ENCODE measurements around the gene TNS4.
A peak's percentile ranks its signal among the peaks of the same experiment; 100 is the strongest.

Gene TNS4

DNA sequence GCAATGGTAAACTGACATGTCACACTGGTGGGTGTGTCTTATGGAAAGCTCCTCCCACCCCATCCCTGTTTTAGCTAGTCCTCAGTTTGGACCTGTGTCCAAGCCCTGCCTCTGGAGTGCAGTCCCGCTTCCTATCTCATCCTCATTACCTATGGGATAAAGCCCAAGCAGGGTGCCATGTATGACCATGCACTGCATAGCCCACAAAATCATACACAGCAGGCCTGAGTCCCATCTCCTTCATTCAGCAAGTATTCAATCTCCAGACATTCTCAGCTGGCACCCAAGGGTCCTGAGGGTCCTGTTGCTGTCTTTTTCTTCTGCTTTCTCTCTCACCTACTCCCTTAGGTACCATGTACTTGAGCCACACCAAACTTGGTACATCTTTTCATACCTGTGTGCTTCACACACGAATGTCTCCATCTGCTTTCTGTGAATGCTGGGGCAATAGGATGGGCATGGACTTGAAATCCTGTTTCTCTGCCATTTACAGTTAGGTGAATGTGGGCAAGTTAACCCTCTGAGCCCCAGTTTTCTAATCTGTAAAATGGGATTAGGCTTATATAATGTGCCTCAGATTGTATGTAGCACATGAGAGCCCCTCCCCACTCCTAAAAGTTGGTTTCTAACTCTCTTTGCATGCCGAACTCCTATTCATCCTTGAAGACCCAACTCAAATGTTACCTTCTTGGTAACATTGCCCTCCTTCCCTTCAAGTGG is 28.5 kb downstream of the TNS4 start:
- Histone ChIP-seq H3K9me3 (ENCODE audit: insufficient read depth, low read length, severe bottlenecking) (peaks cover 10% of the 10 kb centered on the region), H3K36me3 (ENCODE audit: insufficient read depth, low read length) (no peaks in the 10 kb centered on the region; the same call in 1 of the 2 replicates), H3K27ac (ENCODE audit: low read length) (no peak overlapping the region), H2AFZ (ENCODE audit: low read depth, low read length) (no peak overlapping the region), H4K20me1 (ENCODE audit: insufficient read depth, low read length) (no peaks in the 10 kb centered on the region), H3K79me2 (ENCODE audit: insufficient read depth, low read length) (no peaks in the 10 kb centered on the region), H3K4me1 (ENCODE audit: insufficient read depth, low read length) (peaks cover 4% of the 10 kb centered on the region), H3K4me3 (ENCODE audit: low read depth in 1 of 2, low read length in 2 of 2) (no peak overlapping the region), H3K4me2 (ENCODE audit: insufficient read depth, low read length) (no peak overlapping the region), H3K9ac (ENCODE audit: low read depth, low read length) (no peak overlapping the region), H3K27me3 (ENCODE audit: insufficient read depth, low read length, poor library complexity) (no peaks in the 10 kb centered on the region)
- TF ChIP-seq, protein P1, sequence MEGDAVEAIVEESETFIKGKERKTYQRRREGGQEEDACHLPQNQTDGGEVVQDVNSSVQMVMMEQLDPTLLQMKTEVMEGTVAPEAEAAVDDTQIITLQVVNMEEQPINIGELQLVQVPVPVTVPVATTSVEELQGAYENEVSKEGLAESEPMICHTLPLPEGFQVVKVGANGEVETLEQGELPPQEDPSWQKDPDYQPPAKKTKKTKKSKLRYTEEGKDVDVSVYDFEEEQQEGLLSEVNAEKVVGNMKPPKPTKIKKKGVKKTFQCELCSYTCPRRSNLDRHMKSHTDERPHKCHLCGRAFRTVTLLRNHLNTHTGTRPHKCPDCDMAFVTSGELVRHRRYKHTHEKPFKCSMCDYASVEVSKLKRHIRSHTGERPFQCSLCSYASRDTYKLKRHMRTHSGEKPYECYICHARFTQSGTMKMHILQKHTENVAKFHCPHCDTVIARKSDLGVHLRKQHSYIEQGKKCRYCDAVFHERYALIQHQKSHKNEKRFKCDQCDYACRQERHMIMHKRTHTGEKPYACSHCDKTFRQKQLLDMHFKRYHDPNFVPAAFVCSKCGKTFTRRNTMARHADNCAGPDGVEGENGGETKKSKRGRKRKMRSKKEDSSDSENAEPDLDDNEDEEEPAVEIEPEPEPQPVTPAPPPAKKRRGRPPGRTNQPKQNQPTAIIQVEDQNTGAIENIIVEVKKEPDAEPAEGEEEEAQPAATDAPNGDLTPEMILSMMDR (IDR thresholded peaks at IDR 0.05; ENCODE audit: borderline replicate concordance, extremely low read depth, low read length, poor library complexity, severe bottlenecking): no peak
- TF ChIP-seq EZH2 (IDR thresholded peaks at IDR 0.05; ENCODE audit: borderline replicate concordance, low read depth, low read length, severe bottlenecking): no peak
- no peak for ATAC-seq (ENCODE audit: insufficient read depth, low read depth)
- DNase-seq: no peak

GRCh38 chr17:40471846-40472732 is 29.3 kb downstream of the TNS4 start:
- H4K20me1 ChIP-seq (ENCODE audit: insufficient read depth, low read length): no peaks in the 10 kb centered on the region
- no peak overlapping the region for H3K4me2 ChIP-seq (ENCODE audit: insufficient read depth, low read length)
- H2AFZ ChIP-seq (ENCODE audit: low read depth, low read length): no peak overlapping the region
- H3K27ac ChIP-seq (ENCODE audit: low read length): no peak overlapping the region
- H3K36me3 ChIP-seq (ENCODE audit: insufficient read depth, low read length): no peaks in the 10 kb centered on the region; the same call in 1 of the 2 replicates
- no peak for ATAC-seq (ENCODE audit: insufficient read depth, low read depth)
- DNase-seq: no peak
- H3K79me2 ChIP-seq (ENCODE audit: insufficient read depth, low read length): no peaks in the 10 kb centered on the region
- TF ChIP-seq, protein P1 (IDR thresholded peaks at IDR 0.05; ENCODE audit: borderline replicate concordance, extremely low read depth, low read length, poor library complexity, severe bottlenecking): no peak
- TF ChIP-seq EZH2 (IDR thresholded peaks at IDR 0.05; ENCODE audit: borderline replicate concordance, low read depth, low read length, severe bottlenecking): no peak
- H3K9ac ChIP-seq (ENCODE audit: low read depth, low read length): no peak overlapping the region
- no peak overlapping the region; a peak in 1 of 4 replicates for H3K4me3 ChIP-seq (ENCODE audit: low read depth in 1 of 2, low read length in 2 of 2)
- no peaks in the 10 kb centered on the region for H3K27me3 ChIP-seq (ENCODE audit: insufficient read depth, low read length, poor library complexity)
- peaks cover 4% of the 10 kb centered on the region for H3K4me1 ChIP-seq (ENCODE audit: insufficient read depth, low read length)
- H3K9me3 ChIP-seq (ENCODE audit: insufficient read depth, low read length, severe bottlenecking): peaks cover 10% of the 10 kb centered on the region

GRCh38 chr17:40470932-40471828 is 30.2 kb downstream of the TNS4 start:
- Histone ChIP-seq H3K27ac (ENCODE audit: low read length) (no peak overlapping the region), H3K4me1 (ENCODE audit: insufficient read depth, low read length) (peaks cover under 1% of the 10 kb centered on the region), H3K9ac (ENCODE audit: low read depth, low read length) (no peak overlapping the region), H3K79me2 (ENCODE audit: insufficient read depth, low read length) (no peaks in the 10 kb centered on the region), H2AFZ (ENCODE audit: low read depth, low read length) (no peak overlapping the region), H3K27me3 (ENCODE audit: insufficient read depth, low read length, poor library complexity) (no peaks in the 10 kb centered on the region), H3K9me3 (ENCODE audit: insufficient read depth, low read length, severe bottlenecking) (peaks cover 10% of the 10 kb centered on the region), H3K4me3 (ENCODE audit: low read depth in 1 of 2, low read length in 2 of 2) (no peak overlapping the region), H4K20me1 (ENCODE audit: insufficient read depth, low read length) (no peaks in the 10 kb centered on the region), H3K4me2 (ENCODE audit: insufficient read depth, low read length) (no peak overlapping the region), H3K36me3 (ENCODE audit: insufficient read depth, low read length) (no peaks in the 10 kb centered on the region; the same call in 1 of the 2 replicates)
- 0 out of 3 replicates have a peak, but pooled peaks have one; percentile 16 for ATAC-seq (ENCODE audit: insufficient read depth, low read depth)
- DNase-seq: no peak
- TF ChIP-seq, protein P1 (IDR thresholded peaks at IDR 0.05; ENCODE audit: borderline replicate concordance, extremely low read depth, low read length, poor library complexity, severe bottlenecking): no peak
- TF ChIP-seq EZH2 (IDR thresholded peaks at IDR 0.05; ENCODE audit: borderline replicate concordance, low read depth, low read length, severe bottlenecking): no peak

All from DND-41 (cell line).